H1 (cell line): ENCODE data around the gene VASN. TPM values are rescaled to one million over a fixed set of nuclear protein-coding genes. Genes with fewer than 3 reads are reported as not detected.

Experiments used
- CBX8 ChIP-seq: fragments of 300-800, 300-1000 bp; sonication (generic); IDR thresholded peaks from 2 replicates; pipeline ENCODE4 v1.7.1; 2016; ENCODE audit warnings: low read depth, low read length, borderline replicate concordance
- CHD1 ChIP-seq: IDR thresholded peaks from 2 replicates; pipeline ENCODE4 v1.6.1; 2012; ENCODE audit warnings: low read depth, low read length, improper control_type of control experiment
- EZH2 ChIP-seq: fragments of 200-600 bp; sonication (generic); IDR thresholded peaks from 2 replicates; pipeline ENCODE4 v1.7.1; 2012; ENCODE audit warnings: low read depth, mild to moderate bottlenecking, moderate library complexity, low read length, inconsistent platforms; ENCODE audit not compliant: severe bottlenecking
- HDAC6 ChIP-seq: IDR thresholded peaks from one replicate; pipeline ENCODE4 v1.7.1; 2012; ENCODE audit warnings: low read depth, mild to moderate bottlenecking, inconsistent platforms, low read length, moderate library complexity
- JUND ChIP-seq: IDR thresholded peaks from 2 replicates; pipeline ENCODE4 v1.6.1; 2011; ENCODE audit warnings: mild to moderate bottlenecking, improper control_type of control experiment, low read length
- KDM5A ChIP-seq: fragments of 200-600 bp; IDR thresholded peaks from 2 replicates; pipeline ENCODE4 v1.7.1; 2012; ENCODE audit warnings: mild to moderate bottlenecking, low read length, inconsistent platforms, mixed read lengths
- MAFK ChIP-seq: IDR thresholded peaks from 2 replicates; pipeline ENCODE4 v1.6.1; 2012; ENCODE audit warnings: low read depth, mild to moderate bottlenecking, improper control_type of control experiment, low read length
- SIN3A ChIP-seq, 2 experiments: IDR thresholded peaks in 1 of 2; conservative IDR thresholded peaks in 1 of 2; 2 replicates each; pipeline ENCODE4 v1.6.1; 2011 to 2012; ENCODE audit warnings: low read length in 2 of 2, improper control_type of control experiment in 1 of 2, low read depth in 1 of 2, mild to moderate bottlenecking in 1 of 2
- SP2 ChIP-seq: IDR thresholded peaks from 2 replicates; pipeline ENCODE4 v1.6.1; 2012; ENCODE audit warnings: mild to moderate bottlenecking, low read length, inconsistent platforms
- USF2 ChIP-seq: IDR thresholded peaks from 2 replicates; pipeline ENCODE4 v1.6.1; 2011; ENCODE audit warnings: low read length, improper control_type of control experiment
- polyA plus RNA-seq, 7 experiments: library from polyadenylated mRNA; depleted of rRNA in 3 of 7; stranded (reverse) in 5 of 7; unstranded in 2 of 7; fragments of >200 nt in 5 of 7; fragments of 200-250 nt in 2 of 7; gene quantifications; 1 replicate in 5 of 7; 2 replicates in 1 of 7; 4 replicates in 1 of 7; pipeline versions ENCODE4 v1.2.1 to v1.2.3, GENCODE V29; 2011 to 2013; ENCODE audit warnings: missing spikeins in 2 of 7, mixed read lengths in 2 of 7
- total RNA-seq: library from RNA; stranded (reverse); fragmentation: NEBNext Ultra II Directional; extraction: Animal tissue kit (Norgen Biotek cat#: 25700); gene quantifications from 2 replicates; pipeline ENCODE4 v1.2.1, GENCODE V29; 2021
- TF ChIP-seq, protein P1 (sequence below): IDR thresholded peaks from 2 replicates; pipeline ENCODE4 v1.6.1; 2012; ENCODE audit warnings: inconsistent platforms

Gene VASN
- total and polyA plus RNA-seq, 2 of the 8 experiments (the other 6 are each of a cell fraction or from before 2014, with no cell fraction given) = 9.6 to 11.3 TPM

DNA sequence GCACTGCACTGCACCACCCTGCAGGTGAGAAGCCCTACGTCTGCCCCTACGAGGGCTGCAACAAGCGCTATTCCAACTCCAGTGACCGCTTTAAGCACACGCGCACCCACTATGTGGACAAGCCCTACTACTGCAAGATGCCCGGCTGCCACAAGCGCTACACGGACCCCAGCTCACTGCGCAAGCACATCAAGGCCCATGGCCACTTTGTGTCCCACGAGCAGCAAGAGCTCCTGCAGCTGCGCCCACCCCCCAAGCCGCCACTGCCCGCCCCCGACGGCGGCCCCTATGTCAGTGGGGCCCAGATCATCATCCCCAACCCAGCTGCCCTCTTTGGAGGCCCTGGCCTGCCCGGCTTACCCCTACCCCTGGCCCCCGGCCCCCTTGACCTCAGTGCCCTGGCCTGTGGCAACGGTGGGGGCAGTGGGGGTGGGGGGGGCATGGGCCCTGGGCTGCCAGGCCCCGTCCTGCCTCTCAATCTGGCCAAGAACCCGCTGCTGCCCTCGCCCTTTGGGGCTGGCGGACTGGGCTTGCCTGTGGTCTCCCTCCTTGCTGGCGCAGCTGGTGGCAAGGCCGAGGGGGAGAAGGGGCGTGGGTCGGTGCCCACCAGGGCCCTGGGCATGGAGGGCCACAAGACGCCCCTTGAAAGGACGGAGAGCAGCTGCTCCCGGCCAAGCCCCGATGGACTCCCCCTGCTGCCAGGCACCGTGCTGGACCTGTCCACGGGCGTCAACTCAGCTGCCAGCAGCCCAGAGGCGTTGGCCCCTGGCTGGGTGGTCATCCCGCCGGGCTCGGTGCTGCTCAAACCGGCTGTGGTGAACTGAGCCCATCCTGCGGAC lies 34.7 kb upstream of the VASN start (continued):
- TF ChIP-seq, protein P1, sequence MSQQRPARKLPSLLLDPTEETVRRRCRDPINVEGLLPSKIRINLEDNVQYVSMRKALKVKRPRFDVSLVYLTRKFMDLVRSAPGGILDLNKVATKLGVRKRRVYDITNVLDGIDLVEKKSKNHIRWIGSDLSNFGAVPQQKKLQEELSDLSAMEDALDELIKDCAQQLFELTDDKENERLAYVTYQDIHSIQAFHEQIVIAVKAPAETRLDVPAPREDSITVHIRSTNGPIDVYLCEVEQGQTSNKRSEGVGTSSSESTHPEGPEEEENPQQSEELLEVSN = no peak
- TF ChIP-seq EZH2 (no peak), USF2 (no peak), KDM5A (no peak), CHD1 (no peak), SP2 (no peak), HDAC6 (no peak), MAFK (no peak), SIN3A (conservative IDR thresholded peaks at IDR 0.05 in 1 of 2, IDR thresholded peaks at IDR 0.05 in 1 of 2; ENCODE audit: low read depth in 1 of 2, low read length in 2 of 2) (no peak), JUND (no peak), CBX8 (no peak)
